Fibroblast of mammary gland (primary cell): ENCODE data around the gene TOB1.

Source experiments
- DNase-seq: peaks from one replicate; pipeline ENCODE4 v3.0.0-alpha.2; 2010; ENCODE audit warnings: low read depth
- H3K4me3 ChIP-seq: 2 replicates; pipeline ENCODE4 v1.5.1; 2011; ENCODE audit warnings: low read depth, mild to moderate bottlenecking, low read length, moderate library complexity; ENCODE audit not compliant: control insufficient read depth
- TF ChIP-seq, protein P1 (sequence below): conservative IDR thresholded peaks from 2 replicates; pipeline ENCODE4 v1.5.1; 2011; ENCODE audit warnings: low read depth, low read length, inconsistent platforms; ENCODE audit not compliant: control insufficient read depth, insufficient read depth

Gene TOB1

DNA sequence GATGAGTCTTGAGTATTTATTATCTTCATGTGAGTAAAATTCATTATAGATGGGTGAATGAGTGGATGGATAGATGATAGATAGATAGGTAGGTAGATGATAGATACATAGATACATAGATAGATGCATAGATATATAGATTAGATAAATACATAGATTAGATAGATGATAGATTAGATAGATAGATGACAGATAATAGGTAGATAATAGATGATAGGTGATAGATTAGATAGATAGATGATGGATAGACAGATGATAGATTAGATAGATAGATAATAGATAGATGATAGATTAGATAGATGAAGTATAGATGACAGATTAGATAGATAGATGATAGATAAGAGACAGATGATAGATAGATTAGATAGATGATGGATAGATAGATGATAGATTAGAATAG, 52.6 kb downstream of the TOB1 start:
- TF ChIP-seq, protein P1, sequence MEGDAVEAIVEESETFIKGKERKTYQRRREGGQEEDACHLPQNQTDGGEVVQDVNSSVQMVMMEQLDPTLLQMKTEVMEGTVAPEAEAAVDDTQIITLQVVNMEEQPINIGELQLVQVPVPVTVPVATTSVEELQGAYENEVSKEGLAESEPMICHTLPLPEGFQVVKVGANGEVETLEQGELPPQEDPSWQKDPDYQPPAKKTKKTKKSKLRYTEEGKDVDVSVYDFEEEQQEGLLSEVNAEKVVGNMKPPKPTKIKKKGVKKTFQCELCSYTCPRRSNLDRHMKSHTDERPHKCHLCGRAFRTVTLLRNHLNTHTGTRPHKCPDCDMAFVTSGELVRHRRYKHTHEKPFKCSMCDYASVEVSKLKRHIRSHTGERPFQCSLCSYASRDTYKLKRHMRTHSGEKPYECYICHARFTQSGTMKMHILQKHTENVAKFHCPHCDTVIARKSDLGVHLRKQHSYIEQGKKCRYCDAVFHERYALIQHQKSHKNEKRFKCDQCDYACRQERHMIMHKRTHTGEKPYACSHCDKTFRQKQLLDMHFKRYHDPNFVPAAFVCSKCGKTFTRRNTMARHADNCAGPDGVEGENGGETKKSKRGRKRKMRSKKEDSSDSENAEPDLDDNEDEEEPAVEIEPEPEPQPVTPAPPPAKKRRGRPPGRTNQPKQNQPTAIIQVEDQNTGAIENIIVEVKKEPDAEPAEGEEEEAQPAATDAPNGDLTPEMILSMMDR = no peak
- H3K4me3 ChIP-seq = no peak overlapping the region
- DNase-seq = no peak
